Airway epithelial cell (primary cell): ENCODE measurements around the gene MTRF1. TPM values are rescaled to one million over a fixed set of nuclear protein-coding genes. Genes with fewer than 3 reads are reported as not detected.

Source experiments
- total RNA-seq: library from RNA; depleted of rRNA; stranded (reverse); fragments of >200 nt; gene quantifications from 2 replicates; pipeline ENCODE4 v1.2.3, GENCODE V29; 2015

The MTRF1 gene, protein sequence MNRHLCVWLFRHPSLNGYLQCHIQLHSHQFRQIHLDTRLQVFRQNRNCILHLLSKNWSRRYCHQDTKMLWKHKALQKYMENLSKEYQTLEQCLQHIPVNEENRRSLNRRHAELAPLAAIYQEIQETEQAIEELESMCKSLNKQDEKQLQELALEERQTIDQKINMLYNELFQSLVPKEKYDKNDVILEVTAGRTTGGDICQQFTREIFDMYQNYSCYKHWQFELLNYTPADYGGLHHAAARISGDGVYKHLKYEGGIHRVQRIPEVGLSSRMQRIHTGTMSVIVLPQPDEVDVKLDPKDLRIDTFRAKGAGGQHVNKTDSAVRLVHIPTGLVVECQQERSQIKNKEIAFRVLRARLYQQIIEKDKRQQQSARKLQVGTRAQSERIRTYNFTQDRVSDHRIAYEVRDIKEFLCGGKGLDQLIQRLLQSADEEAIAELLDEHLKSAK
- 4.2 and 7.8 TPM in 2 replicates for total RNA-seq

DNA sequence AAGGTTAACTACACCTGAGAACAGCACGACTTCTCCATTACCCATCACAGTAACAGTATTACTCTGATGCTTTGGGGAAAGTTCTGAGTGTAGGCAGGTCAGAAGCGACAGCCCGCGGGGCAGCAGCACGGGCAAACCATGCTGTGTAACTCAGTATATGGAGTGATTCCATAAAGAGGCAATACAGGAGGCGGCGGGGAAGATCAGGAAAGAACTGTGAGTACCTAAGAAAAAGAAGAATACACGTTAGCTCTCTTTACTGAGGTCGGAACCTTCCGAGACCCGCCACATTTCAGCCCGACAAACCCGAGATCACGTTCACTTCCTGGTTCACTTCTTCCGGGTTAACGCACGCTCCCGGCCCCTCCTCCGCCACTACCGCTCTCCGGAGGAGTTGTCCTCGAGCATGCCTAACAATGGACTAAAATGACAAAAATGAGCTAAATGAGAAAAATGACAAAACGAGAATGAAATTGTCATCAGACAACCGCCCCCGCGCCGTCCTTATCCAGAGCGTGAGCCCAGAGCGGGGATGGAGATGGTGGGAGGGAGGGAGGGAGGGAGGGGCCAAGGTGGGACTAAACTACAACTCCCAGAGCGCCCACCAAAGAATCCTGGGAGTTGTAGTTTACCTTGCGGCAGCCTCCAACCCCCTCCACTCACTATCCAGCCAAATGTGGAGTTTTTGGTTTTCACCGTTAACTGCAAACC, at the start of gene MTRF1:
Gene MTRF1, minus strand, starts transcription at position 316 of the 711 bp plus-strand sequence. CDS start 2,669 bp downstream, outside the sequence.

DNA sequence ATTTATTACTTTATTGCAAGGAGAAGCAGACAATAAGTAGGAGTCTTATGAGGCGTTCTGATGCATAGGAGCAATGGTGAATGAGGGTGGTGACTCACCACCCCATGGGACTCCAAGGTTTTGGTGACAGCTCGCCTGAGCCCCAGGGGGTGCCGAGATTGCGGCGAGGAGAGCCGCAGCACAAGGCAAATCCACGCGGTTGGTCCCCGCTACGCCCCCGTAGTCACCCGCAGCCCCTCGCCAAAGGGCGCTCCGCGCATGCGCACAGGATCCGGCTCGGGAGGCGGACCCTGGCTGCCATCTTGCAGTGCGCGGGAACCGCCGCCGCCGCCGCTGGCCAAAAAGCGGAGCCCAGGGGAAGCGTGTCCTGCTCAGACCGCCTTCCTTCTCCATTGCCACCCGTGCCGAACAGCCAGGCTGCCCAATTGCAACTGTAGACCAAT, 47.6 kb upstream of the MTRF1 start, which contains the start of gene NAA16:
Gene NAA16, plus strand, starts transcription at position 305 of the 443 bp plus-strand sequence. CDS start 262 bp downstream, outside the sequence.

DNA sequence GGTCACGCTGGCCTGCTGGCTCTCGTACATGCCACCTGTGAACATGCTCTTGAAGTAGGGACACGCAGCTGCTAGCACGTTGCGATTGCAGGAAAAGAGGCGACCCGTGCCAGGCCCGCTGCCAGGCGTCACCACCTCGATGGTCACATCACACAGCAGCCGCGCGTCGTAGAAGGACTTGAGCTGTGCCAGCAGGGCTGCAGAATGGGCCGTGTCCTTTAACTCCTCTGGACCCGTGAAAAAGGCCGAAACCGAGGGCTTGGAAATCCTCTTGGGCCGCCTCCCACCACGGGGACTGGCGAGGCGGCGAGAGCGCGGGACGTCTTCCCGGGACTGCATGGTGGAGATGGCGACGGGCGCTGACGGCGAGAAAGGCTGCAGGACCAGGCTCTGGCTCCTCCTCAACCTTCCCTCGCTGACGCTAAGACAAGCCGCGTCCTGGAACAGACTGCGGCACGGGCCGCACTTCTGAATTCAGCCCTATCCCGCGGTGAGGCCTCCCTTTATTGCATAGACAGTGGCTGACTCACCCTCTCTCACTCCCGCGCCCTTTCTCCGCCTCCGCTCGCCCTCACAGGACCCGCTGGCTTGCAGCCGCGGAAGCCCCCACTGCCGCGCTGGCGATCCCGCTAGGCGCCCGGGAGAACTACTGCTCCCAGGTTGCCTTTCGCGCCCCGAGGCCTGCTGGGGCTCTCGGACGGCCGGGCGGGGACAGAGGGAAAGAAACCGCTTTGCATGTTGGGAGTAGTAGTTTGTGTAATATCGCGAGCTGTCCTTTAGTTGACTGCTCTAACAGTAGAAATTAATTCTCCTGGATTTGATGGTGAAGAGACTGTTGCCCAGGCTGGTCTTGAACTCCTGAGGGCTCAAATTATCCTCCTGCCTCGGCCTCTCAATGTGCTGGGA, 69.2 kb downstream of the MTRF1 start, which contains the start of gene KBTBD7:
Gene KBTBD7, minus strand, starts transcription at position 651 of the 906 bp plus-strand sequence. Its CDS starts 312 bp downstream, at position 339.

Other genes with a start within 250 kb of the MTRF1 start
- 36.8 and 43.2 TPM in 2 replicates for gene ELF1, start 244.3 kb downstream of the MTRF1 start, total RNA-seq
- 6.2 and 7.4 TPM in 2 replicates for gene WBP4, start 202.1 kb downstream of the MTRF1 start, total RNA-seq
- gene KBTBD6, start 130.8 kb downstream of the MTRF1 start, total RNA-seq, result 4.8 and 8.9 TPM in 2 replicates
- 2.9 and 5.3 TPM in 2 replicates for gene KBTBD7, start 69.0 kb downstream of the MTRF1 start, total RNA-seq
- 3.9 and 7.9 TPM in 2 replicates for gene NAA16, start 47.7 kb upstream of the MTRF1 start, total RNA-seq
- 12.1 and 16.1 TPM in 2 replicates for gene RGCC, start 194.0 kb upstream of the MTRF1 start, total RNA-seq